ENCODE data around the gene TCF7L2.

DNA sequence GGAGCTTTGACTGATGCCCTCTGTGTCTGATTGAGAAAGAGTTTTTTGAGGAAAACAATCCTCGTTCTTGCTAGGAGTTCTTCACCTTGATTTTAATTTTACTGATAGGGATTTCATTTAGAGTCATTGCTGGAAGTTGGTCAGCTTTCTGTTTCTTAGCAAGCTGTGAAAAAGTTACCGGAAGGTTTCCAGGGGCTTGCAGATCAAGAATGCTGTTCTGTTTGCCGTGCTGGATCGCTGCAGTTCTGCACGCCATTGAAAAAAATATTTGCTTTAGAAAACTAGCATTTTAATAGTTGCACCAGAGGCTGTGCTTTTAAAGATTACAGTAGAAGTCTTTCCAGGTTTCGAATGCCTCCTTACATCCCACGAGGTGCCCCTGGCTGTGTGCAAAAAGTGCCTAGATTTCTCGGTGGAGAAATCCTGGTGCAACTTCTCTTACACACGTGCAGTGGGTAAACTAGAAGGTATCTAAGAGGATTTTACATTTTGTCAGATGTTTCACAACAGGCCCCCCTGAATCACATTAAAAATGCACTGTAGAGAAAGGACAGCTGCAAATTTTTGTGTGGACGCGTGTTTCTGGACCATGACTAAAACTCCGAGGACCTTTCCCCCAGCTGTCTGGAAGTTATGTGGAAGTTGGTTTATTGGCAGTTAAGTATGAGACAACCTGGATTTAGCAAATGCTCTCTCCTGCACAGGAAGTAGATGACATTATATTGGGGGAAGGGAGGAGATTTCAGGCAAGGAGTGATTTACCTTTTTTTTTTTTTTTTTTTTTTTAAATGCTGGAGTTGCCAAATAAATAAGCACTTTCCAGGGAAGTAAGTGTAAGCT lies 5.8 kb downstream of the TCF7L2 start:
- TF ChIP-seq POLR2A (IDR thresholded peaks at IDR 0.05) = no peak
- peak in 2 of 3 donors; percentile 9 to 47 for TF ChIP-seq POLR2AphosphoS5 (IDR thresholded peaks at IDR 0.05)
- TF ChIP-seq, protein P1, sequence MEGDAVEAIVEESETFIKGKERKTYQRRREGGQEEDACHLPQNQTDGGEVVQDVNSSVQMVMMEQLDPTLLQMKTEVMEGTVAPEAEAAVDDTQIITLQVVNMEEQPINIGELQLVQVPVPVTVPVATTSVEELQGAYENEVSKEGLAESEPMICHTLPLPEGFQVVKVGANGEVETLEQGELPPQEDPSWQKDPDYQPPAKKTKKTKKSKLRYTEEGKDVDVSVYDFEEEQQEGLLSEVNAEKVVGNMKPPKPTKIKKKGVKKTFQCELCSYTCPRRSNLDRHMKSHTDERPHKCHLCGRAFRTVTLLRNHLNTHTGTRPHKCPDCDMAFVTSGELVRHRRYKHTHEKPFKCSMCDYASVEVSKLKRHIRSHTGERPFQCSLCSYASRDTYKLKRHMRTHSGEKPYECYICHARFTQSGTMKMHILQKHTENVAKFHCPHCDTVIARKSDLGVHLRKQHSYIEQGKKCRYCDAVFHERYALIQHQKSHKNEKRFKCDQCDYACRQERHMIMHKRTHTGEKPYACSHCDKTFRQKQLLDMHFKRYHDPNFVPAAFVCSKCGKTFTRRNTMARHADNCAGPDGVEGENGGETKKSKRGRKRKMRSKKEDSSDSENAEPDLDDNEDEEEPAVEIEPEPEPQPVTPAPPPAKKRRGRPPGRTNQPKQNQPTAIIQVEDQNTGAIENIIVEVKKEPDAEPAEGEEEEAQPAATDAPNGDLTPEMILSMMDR (IDR thresholded peaks at IDR 0.05) = no peak

Data from stomach (tissue), 4 donors.